T-helper 2 cell treated with Interferon-gamma antibody and Interleukin-4, amounts not matched to agents 5 μg/mL and 100 μg/mL, for 36 hours (primary cell): Measurements from ENCODE around the gene DZIP1.
"Not testable (repeated sequence)": the region's sequence is repeated elsewhere in the genome, so short reads cannot be mapped to it uniquely, and the experiment has no call there.

Source experiments
- DNase-seq: peaks from one replicate; pipeline ENCODE4 v3.0.0; 2021; ENCODE audit warnings: low spot score
- H3K27ac Mint-ChIP-seq: one replicate; pipeline ENCODE4 v1.8.0; 2021; ENCODE audit warnings: mild to moderate bottlenecking, mixed read lengths
- H3K27me3 Mint-ChIP-seq: one replicate; pipeline ENCODE4 v1.8.0; 2021; ENCODE audit warnings: low read depth, mixed read lengths
- H3K36me3 Mint-ChIP-seq: one replicate; pipeline ENCODE4 v1.8.0; 2021; ENCODE audit warnings: low read depth, mixed read lengths
- H3K4me1 Mint-ChIP-seq: one replicate; pipeline ENCODE4 v1.8.0; 2021; ENCODE audit warnings: low read depth, mixed read lengths
- H3K4me3 Mint-ChIP-seq: one replicate; pipeline ENCODE4 v1.8.0; 2022; ENCODE audit warnings: mild to moderate bottlenecking, moderate library complexity, mixed read lengths
- H3K9me3 Mint-ChIP-seq: one replicate; pipeline ENCODE4 v1.8.0; 2021; ENCODE audit warnings: mixed read lengths

The DZIP1 gene, protein sequence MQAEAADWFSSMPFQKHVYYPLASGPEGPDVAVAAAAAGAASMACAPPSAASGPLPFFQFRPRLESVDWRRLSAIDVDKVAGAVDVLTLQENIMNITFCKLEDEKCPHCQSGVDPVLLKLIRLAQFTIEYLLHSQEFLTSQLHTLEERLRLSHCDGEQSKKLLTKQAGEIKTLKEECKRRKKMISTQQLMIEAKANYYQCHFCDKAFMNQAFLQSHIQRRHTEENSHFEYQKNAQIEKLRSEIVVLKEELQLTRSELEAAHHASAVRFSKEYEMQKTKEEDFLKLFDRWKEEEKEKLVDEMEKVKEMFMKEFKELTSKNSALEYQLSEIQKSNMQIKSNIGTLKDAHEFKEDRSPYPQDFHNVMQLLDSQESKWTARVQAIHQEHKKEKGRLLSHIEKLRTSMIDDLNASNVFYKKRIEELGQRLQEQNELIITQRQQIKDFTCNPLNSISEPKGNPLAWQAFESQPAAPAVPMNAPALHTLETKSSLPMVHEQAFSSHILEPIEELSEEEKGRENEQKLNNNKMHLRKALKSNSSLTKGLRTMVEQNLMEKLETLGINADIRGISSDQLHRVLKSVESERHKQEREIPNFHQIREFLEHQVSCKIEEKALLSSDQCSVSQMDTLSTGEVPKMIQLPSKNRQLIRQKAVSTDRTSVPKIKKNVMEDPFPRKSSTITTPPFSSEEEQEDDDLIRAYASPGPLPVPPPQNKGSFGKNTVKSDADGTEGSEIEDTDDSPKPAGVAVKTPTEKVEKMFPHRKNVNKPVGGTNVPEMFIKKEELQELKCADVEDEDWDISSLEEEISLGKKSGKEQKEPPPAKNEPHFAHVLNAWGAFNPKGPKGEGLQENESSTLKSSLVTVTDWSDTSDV

DNA sequence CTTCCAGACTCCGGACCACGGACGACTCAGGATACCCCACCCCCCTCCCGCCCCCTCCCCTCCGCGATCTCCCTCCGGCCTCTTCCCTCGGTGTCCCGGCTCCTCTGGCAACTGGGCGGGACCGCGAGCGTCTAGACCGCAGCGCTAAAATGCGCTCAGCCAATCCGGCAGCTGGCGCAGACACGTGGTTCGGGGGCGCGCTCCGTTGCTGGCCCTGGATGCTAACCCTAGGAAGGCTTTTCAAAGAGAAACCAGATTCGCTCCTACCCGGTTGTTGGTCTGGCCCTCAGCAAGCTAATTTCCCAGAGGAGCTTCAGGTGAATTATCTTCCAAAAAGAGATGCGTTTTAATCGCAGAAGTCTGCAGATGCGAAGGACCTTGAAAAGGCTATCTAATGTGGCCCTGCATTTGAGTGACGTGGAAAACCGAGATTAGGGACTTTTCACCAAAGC lies at the start of gene DZIP1:
Gene DZIP1 (minus strand): TSS at position 106 of the 452 bp plus-strand sequence. CDS start 2,677 bp downstream, outside the sequence.
- Mint-ChIP-seq H3K4me1 (peaks cover 6% of the 10 kb centered on the region), H3K36me3 (no peaks in the 10 kb centered on the region), H3K9me3 (no peaks in the 10 kb centered on the region), H3K4me3 (peak within 1 kb of the TSS; percentile 71), H3K27ac (no peak within 1 kb of the TSS), H3K27me3 (peaks cover 46% of the 10 kb centered on the region)
- peak; percentile 18 for DNase-seq

DNA sequence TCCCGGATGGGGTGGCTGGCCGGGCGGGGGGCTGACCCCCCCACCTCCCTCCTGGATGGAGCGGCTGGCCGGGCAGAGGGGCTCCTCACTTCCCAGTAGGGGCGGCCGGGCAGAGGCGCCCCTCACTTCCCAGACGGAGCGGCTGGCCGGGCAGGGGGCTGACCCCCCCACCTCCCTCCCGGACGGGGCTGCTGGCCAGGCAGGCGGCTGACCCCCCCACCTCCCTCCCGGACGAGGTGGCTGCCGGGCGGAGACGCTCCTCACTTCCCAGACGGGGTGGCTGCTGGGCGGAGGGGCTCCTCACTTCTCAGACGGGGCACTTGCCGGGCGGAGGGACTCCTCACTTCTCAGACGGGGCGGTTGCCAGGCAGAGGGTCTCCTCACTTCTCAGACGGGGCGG lies 46.5 kb upstream of the DZIP1 start:
- H3K36me3 Mint-ChIP-seq, result peaks cover 20% of the 10 kb centered on the region

DNA sequence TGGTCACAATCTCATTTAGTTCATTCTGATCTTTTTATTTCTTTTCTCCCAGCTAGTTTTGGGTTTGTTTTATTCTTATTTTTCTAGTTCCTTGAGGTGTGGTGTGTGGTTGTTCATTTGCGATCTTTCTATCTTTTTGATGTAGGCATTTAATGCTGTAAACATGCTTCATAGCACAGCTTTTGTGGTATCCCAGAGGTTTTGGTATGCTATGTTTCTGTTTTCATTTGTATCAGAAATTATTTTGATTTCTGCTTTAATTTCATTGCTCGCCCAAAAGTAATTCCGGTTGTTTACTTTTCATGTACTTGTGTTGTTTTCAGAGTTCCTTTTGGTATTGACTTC lies 45.0 kb upstream of the DZIP1 start:
- H3K4me1 Mint-ChIP-seq, result peaks cover 20% of the 10 kb centered on the region
- DNase-seq, result no peak
- peak overlapping the region; percentile 2 for H3K4me3 Mint-ChIP-seq
- H3K27ac Mint-ChIP-seq, result no peak overlapping the region
- H3K27me3 Mint-ChIP-seq, result no peaks in the 10 kb centered on the region
- H3K36me3 Mint-ChIP-seq, result peaks cover 24% of the 10 kb centered on the region
- peaks cover 37% of the 10 kb centered on the region for H3K9me3 Mint-ChIP-seq

More for the DNA sequence above, 46.5 kb upstream of the DZIP1 start:
- H3K4me1 Mint-ChIP-seq, result peaks cover 20% of the 10 kb centered on the region
- not testable (repeated sequence) for H3K27me3 Mint-ChIP-seq, H3K27ac Mint-ChIP-seq, H3K4me3 Mint-ChIP-seq, DNase-seq
- peaks cover 32% of the 10 kb centered on the region for H3K9me3 Mint-ChIP-seq

DNA sequence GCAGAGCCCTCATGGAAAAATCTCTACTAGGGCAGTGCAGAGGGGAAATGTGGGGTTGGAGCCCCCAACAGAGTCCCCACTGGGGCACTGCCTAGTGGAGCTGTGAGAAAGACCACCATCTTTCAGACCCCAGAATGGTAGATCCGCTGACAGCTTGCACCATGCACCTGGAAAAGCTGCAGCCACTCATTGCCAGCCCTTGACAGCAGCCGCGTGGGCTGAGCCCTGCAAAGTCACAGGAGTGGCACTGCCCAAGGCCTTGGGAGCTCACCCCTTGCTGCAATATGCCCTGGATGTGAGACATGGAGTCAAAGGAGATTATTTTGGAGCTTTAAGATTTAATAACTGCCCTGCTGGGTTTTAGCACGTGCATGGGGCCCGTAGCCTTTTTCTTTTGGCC lies 40.5 kb upstream of the DZIP1 start:
- H3K27me3 Mint-ChIP-seq, H3K4me3 Mint-ChIP-seq, DNase-seq, H3K27ac Mint-ChIP-seq: not testable (repeated sequence)
- Mint-ChIP-seq H3K36me3 (peaks cover 43% of the 10 kb centered on the region), H3K9me3 (peaks cover 45% of the 10 kb centered on the region), H3K4me1 (peaks cover 31% of the 10 kb centered on the region)

DNA sequence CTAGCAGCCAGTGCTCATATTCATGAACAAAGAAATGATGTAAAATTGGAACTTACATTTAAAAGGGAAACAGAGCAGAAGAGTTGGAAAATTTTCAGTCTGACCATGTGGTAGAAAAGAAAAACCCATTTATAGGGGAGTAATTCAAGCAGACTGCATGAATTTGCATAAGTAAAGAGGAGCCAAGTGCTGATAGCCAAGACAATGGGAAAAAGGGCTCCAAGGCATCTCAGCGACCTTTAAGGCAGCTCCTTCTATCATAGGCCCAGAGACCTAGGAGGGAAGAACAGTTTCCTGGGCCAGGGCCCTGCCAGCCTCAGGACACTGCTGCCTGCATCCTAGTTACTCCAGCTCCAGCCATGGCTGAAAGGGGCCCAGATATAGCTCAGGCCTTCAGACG lies 39.9 kb upstream of the DZIP1 start:
- Mint-ChIP-seq H3K36me3 (peaks cover 44% of the 10 kb centered on the region), H3K4me1 (peaks cover 33% of the 10 kb centered on the region), H3K9me3 (peaks cover 42% of the 10 kb centered on the region), H3K27me3 (no peaks in the 10 kb centered on the region), H3K27ac (no peak overlapping the region), H3K4me3 (no peak overlapping the region)
- no peak for DNase-seq

DNA sequence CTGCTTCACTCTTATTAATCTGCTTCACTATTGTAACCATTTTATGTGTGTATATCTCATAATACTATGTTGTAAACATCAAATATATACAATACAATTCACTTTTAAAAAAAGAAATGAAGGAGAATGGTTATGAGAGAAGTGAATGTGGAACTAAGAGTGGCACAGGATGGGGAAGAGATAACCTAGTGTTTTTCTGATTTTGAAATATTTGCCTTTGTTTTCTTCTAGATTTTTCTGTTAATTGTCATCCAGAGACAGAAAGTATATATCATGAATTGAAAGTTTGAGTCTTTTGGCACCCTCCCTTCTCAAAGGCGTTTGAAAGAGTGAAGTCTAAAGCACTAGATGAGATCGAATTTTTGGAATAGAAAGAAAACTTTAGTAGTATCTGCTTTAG lies 35.2 kb upstream of the DZIP1 start:
- DNase-seq, result no peak
- no peaks in the 10 kb centered on the region for H3K27me3 Mint-ChIP-seq
- H3K4me3 Mint-ChIP-seq, result no peak overlapping the region
- H3K27ac Mint-ChIP-seq, result no peak overlapping the region
- peaks cover 35% of the 10 kb centered on the region for H3K36me3 Mint-ChIP-seq
- H3K4me1 Mint-ChIP-seq, result peaks cover 39% of the 10 kb centered on the region
- peaks cover 8% of the 10 kb centered on the region for H3K9me3 Mint-ChIP-seq

DNA sequence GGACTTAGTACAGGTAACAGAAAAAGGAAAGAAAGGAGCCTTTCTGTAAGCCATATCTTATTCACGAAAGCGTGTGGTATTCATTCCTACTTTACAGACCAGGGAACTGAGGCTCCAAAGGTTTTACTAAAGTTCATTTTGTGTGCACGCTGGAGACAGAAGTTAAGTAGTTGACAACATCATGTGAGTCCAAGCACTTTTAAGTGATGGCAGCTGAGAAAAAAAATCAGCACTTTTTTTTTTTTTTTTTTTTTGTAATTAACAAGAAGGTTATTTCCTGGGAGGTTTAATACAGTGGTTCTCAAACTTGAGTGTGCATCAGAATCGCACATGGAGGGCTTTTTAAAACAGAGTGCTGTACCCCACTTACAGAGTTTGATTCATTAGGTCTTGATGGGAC lies 34.5 kb upstream of the DZIP1 start:
- Mint-ChIP-seq H3K4me1 (peaks cover 36% of the 10 kb centered on the region), H3K4me3 (peak overlapping the region; percentile 91), H3K36me3 (peaks cover 33% of the 10 kb centered on the region), H3K27me3 (no peaks in the 10 kb centered on the region), H3K27ac (no peak overlapping the region), H3K9me3 (peaks cover 4% of the 10 kb centered on the region)
- DNase-seq, result no peak

DNA sequence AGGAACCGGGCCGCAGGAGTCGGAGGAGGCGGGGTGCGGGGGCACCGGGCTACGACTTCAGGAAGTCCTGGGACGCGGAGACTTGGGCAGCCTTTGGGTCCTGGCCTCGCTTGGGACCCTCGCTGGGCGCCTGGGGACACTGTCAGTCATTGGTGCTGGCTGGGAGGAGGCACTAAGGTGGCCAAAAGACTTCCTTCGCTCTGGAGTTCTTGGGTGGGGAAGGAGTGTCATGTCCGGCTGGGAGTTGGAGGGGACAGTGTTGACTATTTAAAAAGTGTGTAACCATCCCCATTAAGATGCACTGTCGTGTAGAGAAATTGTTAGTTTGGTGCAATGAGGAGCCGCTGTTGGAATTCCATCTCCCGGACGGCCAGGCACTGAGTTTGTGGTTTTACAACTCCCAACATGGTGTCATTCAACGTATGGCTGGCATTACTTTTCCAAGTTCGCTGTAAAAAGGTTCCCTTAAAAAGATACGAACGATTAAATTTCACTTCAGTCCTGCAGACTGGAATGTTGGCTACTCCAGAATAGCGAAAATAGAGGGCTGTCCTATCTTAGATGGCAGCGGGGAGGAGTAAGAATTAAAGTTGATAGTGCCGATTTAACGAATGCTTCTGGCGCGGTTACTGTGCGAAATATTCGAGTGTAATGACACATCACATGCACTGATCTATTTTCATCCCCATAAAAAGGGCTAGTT lies 33.2 kb upstream of the DZIP1 start:
- H3K4me3 Mint-ChIP-seq, result peak overlapping the region; percentile 91
- H3K9me3 Mint-ChIP-seq, result peaks cover 4% of the 10 kb centered on the region
- peaks cover 34% of the 10 kb centered on the region for H3K36me3 Mint-ChIP-seq
- peaks cover 2% of the 10 kb centered on the region for H3K27me3 Mint-ChIP-seq
- peaks cover 35% of the 10 kb centered on the region for H3K4me1 Mint-ChIP-seq
- H3K27ac Mint-ChIP-seq, result peak overlapping the region; percentile 83
- DNase-seq, result no peak

DNA sequence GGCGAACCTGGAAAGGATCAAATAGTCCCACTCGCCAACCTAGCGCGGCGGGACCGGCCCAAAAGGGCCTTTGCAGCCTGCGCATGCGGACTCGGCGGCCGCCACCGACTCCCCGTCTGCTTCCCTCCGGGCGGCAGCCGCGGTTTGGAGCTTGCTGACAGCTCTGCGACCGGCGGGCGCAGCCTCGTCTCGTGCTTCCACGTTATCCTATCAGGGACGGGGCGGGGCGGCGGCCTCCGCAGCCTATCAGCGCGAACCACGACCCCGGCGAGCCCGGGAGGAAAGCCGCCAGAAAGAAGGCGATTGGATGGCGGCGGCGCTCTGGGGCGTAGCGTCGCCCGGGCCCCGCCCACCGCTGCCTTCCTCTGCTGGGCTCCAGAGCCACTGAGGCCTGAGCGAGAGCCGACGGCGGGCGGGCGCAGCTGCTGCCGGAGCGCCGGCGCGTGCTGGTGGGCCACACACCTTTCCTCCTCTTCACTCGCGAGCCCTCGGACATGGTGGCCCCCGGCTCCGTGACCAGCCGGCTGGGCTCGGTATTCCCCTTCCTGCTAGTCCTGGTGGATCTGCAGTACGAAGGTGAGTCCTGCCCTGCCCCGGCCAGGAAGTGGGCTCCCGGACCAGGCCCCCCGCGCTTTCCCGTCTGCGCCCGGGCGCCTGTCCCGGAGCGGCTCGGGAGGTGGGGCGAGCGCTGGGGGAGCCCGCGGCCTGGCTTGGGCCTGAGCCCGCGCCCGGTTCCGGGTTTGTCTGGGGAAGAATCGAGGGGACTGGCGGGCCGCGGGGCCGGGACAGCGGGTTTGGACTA lies 32.5 kb upstream of the DZIP1 start, which contains the start of gene DNAJC3:
Gene DNAJC3 (plus strand): TSS at position 378 of the 802 bp plus-strand sequence. CDS start 117 bp downstream, at position 495.
- Mint-ChIP-seq H3K9me3 (peaks cover 4% of the 10 kb centered on the region), H3K4me3 (peak within 1 kb of the TSS; percentile 91), H3K4me1 (peaks cover 35% of the 10 kb centered on the region)

DNA sequence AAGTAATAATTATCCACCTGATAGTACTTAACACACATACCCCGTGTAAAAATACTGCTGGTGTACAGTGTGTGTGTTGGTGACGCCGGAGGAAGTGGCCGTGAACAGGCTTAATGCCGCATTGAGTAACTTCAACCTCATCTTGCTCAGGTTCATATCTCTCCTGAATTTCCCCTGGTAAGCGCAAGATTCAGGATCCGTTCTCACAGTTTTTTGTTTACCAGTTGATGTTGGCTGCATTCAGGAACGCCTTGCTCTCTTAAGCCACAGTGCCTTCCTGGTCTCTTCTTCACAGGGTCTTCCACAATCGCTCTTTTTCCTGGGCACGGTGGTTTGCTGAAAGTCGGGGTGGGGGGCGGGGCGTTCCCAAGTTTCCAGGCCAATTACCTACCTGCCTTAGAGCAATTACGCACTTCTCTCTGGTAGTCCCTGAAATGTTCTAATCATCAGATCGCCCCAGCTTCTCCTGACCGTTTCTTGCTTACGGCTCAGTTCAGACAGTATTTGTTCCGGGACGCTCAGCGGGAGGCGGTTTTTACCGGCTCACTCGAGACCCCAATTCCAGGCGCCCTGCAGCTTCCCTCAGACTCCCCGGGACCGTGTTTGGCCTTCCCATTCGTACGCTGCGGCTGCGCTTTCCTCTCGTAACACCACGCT lies 31.7 kb upstream of the DZIP1 start:
- Mint-ChIP-seq H3K9me3 (peaks cover 5% of the 10 kb centered on the region), H3K27ac (peak overlapping the region; percentile 92), H3K27me3 (peaks cover 2% of the 10 kb centered on the region), H3K4me3 (peak overlapping the region; percentile 91), H3K36me3 (peaks cover 31% of the 10 kb centered on the region), H3K4me1 (peaks cover 32% of the 10 kb centered on the region)
- peak; percentile 10 for DNase-seq

More for the DNA sequence above, 32.5 kb upstream of the DZIP1 start, which contains the start of gene DNAJC3:
- peak; percentile 99 for DNase-seq
- peaks cover 2% of the 10 kb centered on the region for H3K27me3 Mint-ChIP-seq
- H3K27ac Mint-ChIP-seq, result peak within 1 kb of the TSS; percentile 92
- peaks cover 32% of the 10 kb centered on the region for H3K36me3 Mint-ChIP-seq

DNA sequence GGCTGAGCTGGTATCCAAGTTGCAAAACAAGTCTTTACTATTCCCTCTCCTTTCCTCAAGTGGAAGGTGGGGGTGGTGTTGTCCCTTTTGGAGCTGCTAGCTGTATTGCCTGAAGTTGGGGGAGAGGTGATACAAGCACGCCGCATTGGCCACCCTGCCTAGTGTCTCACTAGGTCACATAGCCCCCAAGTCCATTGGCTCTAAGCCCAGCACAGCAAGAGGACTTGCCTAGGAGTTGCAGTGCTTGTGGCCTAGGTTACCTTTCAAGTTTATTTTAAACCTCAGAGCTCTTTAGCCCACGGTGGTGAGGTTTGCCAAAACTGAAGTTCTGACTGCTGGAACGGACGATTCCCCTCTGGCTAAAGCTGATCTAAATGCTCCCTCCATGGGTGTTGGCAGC lies 27.1 kb upstream of the DZIP1 start:
- H3K36me3 Mint-ChIP-seq, result peaks cover 17% of the 10 kb centered on the region
- H3K27ac Mint-ChIP-seq, result no peak overlapping the region

DNA sequence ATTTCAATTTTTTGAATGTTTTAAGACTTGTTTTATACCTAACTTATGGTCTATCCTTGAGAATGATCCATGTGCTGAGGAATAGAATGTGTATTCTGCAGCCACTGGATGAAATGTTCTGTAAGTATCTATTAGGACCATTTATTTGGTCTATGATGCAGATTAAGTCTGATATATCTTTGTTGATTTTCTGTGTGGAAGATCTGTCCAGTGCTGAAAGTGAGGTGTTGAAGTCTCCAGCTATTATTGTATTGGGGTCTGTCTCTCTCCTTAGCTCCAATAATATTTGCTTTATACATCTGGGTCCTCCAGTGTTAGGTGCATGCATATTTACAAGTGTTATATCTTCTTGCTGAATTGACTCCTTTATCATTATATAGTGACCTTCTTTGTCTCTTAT lies 22.7 kb upstream of the DZIP1 start:
- H3K36me3 Mint-ChIP-seq, H3K4me1 Mint-ChIP-seq, H3K4me3 Mint-ChIP-seq, H3K27ac Mint-ChIP-seq, DNase-seq: not testable (repeated sequence)
- Mint-ChIP-seq H3K9me3 (peaks cover 51% of the 10 kb centered on the region), H3K27me3 (peaks cover 30% of the 10 kb centered on the region)

More for the DNA sequence above, 27.1 kb upstream of the DZIP1 start:
- H3K9me3 Mint-ChIP-seq, result peaks cover 39% of the 10 kb centered on the region
- peaks cover 14% of the 10 kb centered on the region for H3K27me3 Mint-ChIP-seq
- no peak for DNase-seq
- no peak overlapping the region for H3K4me3 Mint-ChIP-seq
- peaks cover 15% of the 10 kb centered on the region for H3K4me1 Mint-ChIP-seq
